CD4-positive, alpha-beta T cell treated with Interleukin-4 for 1 hour (primary cell): ENCODE data around the gene NUP85.
"Not testable (repeated sequence)": the region's sequence is repeated elsewhere in the genome, so short reads cannot be mapped to it uniquely, and the experiment has no call there.

Source experiments
- DNase-seq, 2 donors: peaks; one replicate each; pipeline ENCODE4 v3.0.0-alpha.2; 2020 to 2022

NUP85 gene

GRCh38 chr17:75205793-75206163, 299 bp downstream of the NUP85 start:
- DNase-seq, result no peak

DNA sequence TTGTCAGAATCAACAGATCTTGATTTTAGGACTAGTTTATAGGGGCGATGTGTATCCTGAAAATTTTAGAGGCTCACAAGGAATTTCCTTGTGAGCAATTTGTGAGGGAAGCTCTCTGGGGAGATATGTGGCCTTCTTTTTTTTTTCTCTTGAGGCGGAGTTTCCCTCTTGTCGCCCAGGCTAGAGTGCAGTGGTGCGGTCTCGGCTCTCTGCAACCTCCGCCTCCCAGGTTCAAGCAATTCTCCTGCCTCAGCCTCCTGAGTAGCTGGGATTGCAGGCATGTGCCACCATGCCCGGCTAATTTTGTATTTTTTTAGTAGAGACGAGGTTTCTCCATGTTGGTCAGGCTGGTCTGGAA, 1.6 kb downstream of the NUP85 start:
- not testable (repeated sequence) for DNase-seq

- DNase-seq, result no peak
Observed at GRCh38 chr17:75207760-75208159, 2.3 kb downstream of the NUP85 start.

DNA sequence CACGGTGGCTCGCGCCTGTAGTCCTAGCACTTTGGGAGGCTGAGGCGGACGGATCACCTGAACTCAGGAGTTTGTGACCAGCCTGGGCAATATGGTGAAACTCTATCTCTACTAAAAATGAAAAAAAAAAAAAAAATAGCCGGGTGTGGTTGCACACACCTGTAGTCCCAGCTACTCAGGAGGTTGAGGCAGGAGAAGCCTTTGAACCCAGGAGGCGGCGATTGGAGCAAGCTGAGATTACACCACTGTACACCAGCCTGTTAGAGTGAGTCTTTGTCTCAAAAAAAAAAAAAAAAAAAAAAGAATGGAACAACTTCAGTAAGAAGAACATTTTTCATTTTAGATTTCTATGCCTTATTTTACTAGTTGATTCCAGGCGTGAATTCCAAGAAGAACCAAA, 2.7 kb downstream of the NUP85 start:
- DNase-seq, result no peak

DNA sequence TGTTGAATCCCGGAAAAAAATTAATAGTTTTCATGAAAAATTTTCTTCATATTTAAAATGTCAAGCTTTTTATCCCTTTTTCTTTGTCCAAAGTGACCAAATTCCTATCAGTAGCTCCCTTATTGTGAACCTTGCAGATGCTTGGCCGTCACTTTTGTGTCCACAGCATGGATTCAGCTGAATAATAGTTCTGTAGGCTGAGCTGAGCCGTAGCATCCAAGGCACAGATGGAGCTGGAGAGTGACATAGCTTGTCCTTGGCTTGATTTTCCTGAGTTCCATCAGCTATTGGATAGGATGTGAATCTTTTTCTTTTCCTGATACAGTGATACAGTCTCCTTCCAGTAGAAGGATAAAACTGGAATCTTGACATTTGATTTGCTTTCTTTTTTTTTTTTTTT, 3.6 kb downstream of the NUP85 start:
- DNase-seq, result no peak

GRCh38 chr17:75218131-75218530, 12.7 kb downstream of the NUP85 start:
- no peak for DNase-seq

DNA sequence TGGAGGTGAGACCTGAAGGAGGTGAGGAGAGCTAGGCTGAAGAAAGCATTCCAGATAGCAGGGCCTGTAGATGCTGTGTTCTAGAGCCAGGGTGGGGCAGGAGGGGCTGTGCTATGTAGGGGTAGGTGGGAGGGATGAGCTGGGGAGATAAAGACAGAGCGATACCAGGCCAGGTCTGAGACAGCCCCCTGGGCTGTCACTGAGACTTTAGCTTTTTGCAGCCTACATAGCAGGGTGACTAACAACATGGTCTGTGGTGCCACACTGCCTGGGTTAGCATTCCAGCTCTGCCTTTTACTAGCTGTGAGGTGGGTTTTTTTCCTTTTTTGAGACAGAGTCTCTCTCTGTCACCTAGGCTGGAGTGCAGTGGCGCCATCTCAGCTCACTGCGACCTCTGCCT, 14.3 kb downstream of the NUP85 start:
- DNase-seq, result no peak

GRCh38 chr17:75225016-75225415, 19.5 kb downstream of the NUP85 start:
- DNase-seq, result no peak

DNA sequence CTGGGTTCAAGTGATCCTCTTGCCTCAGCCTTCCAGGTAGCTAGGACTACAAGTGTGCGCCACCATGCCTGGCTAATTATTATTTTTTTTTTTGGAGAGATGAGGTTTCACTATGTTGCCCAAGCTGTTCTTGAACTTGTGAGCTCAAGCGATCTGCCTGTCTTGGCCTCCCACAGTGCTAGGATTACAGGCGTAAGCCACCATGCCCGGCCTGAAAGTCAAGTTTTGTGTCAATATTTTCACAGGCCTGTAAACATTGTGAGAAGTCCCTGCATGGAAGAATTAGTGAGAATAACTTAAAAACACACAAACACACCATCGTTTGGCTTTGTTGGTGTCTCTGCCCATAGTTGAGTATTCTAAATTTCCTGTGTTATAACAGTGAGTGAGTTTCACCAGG, 22.2 kb downstream of the NUP85 start:
- DNase-seq, result no peak

- DNase-seq, result peak in 1 of 2 donors; percentile 12
Observed at GRCh38 chr17:75228305-75228704, 22.8 kb downstream of the NUP85 start.

DNA sequence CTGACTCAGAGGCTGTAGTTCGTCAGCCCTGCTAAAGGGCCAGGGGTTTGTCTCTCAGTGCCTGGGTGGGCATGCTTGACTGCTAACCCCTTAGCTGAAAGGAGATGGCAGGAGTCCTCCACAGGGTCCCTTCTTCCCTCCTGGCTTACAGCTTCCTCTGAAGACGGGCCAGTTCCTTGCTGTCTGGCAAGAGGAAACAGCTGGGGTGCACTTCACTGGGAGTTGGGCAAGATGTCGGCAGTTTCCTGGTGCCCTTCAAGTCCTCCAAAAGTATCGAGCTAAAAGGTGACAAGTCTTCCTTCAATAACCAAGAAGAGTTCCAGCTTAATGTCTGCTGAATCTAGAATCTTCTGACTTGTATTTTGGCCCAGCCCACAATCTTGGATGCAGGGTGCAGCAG, 23.4 kb downstream of the NUP85 start:
- peak in 1 of 2 donors; percentile 24 for DNase-seq

GRCh38 chr17:75231071-75231470, 25.6 kb downstream of the NUP85 start:
- no peak for DNase-seq

DNA sequence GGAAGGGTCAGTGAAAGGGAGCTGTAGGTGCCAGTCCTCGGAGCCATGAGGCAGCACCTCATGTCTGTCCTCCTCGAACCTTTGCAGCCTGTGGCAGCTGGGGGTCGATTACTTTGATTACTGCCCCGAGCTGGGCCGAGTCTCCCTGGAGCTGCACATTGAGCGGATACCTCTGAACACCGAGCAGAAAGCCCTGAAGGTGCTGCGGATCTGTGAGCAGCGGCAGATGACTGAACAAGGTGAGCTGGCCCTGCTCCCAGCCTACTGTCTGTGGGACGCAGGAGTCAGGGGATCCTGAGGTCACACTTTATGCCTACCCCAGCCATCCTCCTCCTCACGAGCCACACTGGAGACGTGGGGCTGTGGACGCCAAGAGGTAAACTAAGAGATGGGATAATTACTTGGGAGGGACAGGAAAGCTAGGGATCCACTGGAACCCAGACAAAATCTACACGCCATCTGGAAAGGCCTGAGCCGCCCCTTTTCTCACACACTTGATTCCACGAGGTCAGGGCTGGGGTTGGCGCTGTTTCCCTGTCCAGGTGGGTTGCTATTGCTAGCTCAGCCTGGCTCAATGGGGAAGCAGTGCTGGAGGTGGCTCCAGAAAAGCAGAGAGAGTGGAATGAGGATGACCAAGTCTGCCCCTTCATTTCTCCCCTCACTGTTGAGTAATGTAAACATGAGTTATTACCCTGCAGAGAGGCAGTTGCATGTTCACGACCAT, 26.4 kb downstream of the NUP85 start:
- no peak for DNase-seq

DNA sequence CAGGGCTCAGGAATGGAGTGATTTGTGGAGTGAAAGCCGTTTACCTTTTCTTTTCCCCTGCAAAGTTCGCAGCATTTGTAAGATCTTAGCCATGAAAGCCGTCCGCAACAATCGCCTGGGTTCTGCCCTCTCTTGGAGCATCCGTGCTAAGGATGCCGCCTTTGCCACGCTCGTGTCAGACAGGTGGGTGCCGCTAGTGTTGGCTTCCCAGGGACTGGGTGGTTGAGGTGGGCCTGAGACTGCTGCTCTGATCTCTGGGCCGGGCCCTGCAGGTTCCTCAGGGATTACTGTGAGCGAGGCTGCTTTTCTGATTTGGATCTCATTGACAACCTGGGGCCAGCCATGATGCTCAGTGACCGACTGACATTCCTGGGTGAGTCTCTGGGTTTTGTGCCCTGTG, 27.3 kb downstream of the NUP85 start:
- no peak for DNase-seq

GRCh38 chr17:75237100-75238014, 31.9 kb downstream of the NUP85 start:
- no peak for DNase-seq

GRCh38 chr17:75238020-75238580, 32.6 kb downstream of the NUP85 start:
- no peak for DNase-seq

- peak; percentile 70 for DNase-seq
Observed at GRCh38 chr17:75238684-75239191, 33.3 kb downstream of the NUP85 start.

DNA sequence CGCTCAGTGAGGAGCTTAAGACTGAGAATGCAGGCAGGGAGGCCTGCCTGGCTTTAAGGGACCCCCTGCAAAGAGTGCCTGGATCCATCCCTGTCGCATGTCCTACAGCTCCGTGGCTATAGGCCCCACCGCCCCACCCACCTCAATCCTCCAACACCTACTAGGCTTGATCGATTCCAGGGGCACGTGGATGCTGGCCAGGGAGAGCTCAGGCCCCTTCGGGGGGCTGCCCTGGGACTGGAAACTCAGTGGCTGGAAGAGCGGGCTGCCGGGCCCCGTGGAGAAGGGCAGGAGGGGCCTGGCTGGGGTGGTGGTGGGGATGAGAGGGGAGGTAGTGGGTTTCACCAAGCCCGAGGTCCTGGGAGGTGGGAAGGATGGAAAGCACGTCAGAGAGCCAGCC, 33.7 kb downstream of the NUP85 start:
- DNase-seq, result no peak

GRCh38 chr17:75239778-75240393, 34.4 kb downstream of the NUP85 start:
- DNase-seq, result no peak

GRCh38 chr17:75240394-75241142, 35.1 kb downstream of the NUP85 start:
- DNase-seq, result peak; percentile 28 to 29

DNA sequence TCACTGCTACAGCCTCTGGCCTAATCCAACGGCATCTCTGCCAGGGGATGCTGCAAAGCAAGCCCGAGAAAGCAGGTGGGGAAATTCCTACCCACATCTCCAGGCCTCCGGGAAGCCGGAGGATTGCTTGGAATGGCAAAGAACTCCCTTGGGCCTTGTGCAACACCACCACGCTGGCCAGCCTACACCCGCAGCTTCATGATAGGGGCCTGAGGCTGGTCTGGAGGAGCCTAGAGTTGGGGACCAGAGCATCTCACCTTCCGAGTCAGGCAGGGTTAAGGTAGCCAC, 35.6 kb downstream of the NUP85 start:
- no peak for DNase-seq

DNA sequence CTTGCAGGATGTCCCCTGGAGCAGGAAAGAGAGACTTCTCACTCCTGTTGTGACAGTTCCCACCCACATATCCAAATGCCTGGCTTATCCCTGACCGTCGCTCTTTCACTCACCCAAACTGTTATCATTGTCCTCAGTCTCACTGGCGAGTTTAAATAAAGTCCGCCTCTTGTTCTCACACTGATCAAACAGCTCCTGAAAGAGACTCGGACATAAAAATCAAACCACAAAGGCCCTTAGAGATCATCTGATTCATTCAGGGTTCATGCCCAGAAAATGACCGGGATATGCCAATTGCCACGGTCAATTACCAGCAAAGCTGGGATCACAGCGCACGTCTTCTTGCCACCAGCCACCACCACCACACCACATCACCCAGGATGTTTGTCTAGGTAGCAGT, 36.0 kb downstream of the NUP85 start:
- DNase-seq, result no peak

DNA sequence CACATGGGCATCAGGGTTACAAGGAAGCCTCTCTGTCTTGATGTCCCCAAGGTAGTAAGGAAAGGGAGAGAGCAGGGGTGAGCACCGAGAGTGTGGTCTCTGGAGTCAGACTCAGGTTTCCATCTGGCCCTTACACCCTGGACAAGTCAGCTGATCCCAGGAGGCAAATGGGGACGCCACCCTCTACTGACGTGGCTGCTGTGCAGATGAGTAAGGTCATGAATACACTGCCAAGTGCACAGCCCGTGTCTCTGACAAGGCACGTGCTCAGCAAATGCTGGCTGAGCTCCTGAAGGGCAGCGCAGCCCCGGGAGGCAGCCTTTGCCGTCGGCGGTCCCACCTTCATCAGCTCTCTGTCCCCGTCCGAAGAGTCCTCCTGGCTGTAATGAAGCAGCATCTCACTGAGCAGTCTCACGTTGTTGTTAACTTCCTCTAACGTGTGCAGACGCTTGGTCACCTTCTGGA, 36.5 kb downstream of the NUP85 start:
- peak in 1 of 2 donors; percentile 18 for DNase-seq
